HTR-8/SVneo (cell line): Measurements from ENCODE around the gene PFKFB3.
"Not testable (repeated sequence)": the region's sequence is repeated elsewhere in the genome, so short reads cannot be mapped to it uniquely, and the experiment has no call there.

Experiments used
- DNase-seq: peaks from one replicate; pipeline ENCODE4 v3.0.0; 2011; ENCODE audit warnings: low spot score, mixed read lengths; ENCODE audit not compliant: insufficient read length
- FAIRE-seq: peaks from 2 replicates; lab custom pipeline; 2011; peaks lifted over from hg19 to GRCh38; lab: Jason Lieb, UNC

The PFKFB3 gene

DNA sequence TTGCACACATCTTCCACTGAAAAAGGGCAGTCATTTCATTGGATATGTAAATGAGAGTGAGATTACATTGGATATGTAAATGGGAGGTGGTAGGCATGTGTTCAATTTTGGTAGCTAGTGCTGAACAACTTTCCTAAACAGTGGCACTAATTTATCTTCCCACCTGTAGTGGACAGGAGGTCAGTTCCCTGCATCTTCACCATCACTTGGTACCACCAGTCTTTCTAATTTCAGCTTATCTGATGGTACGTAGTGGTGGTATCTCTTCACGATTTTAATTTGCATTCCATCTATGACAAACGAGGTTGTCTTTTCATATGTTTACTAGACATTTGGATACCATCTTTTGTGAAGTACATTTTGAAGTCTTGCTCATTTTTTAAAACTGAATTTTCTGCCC, 58.1 kb downstream of the PFKFB3 start:
- FAIRE-seq (no peak), DNase-seq (no peak)

DNA sequence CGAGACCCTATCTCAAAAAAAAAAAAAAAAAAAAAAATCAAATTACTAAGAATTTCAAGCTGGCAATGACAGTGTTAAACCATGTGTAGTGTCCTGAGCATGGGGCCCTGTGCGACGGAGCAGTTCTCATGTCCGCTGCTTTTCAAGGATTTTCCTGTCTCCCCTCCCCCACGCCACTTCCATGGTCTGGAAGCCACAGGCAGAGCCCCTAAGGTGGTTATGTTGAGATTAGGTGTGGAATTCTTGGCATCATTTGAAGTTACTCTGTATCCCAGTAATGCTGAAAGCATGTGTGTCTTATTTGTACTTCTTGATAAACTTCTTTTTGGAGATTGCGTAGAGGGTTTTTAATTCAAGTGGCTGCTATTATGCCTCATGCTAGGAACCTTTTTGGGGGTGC, 65.2 kb downstream of the PFKFB3 start:
- no peak for DNase-seq
- no peak for FAIRE-seq

DNA sequence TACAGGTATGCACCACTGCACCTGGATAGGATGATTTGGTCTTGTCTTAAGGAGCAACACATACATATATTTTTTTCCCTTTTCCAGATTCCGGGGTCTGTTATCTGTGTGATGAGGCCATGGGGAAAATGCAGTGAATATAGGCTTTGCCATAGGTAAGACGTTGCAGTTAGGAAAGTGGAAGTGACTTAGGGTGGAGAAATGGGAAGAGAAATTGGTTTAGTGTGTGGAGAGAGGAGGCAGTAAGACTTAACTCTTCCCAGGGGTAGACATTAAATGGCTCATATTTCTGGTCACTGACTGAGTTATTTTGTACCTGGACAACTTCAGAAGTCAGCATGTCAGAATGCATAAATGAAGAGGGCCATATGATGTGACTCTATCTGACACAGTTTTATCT, 66.7 kb downstream of the PFKFB3 start:
- FAIRE-seq (no peak), DNase-seq (no peak)

DNA sequence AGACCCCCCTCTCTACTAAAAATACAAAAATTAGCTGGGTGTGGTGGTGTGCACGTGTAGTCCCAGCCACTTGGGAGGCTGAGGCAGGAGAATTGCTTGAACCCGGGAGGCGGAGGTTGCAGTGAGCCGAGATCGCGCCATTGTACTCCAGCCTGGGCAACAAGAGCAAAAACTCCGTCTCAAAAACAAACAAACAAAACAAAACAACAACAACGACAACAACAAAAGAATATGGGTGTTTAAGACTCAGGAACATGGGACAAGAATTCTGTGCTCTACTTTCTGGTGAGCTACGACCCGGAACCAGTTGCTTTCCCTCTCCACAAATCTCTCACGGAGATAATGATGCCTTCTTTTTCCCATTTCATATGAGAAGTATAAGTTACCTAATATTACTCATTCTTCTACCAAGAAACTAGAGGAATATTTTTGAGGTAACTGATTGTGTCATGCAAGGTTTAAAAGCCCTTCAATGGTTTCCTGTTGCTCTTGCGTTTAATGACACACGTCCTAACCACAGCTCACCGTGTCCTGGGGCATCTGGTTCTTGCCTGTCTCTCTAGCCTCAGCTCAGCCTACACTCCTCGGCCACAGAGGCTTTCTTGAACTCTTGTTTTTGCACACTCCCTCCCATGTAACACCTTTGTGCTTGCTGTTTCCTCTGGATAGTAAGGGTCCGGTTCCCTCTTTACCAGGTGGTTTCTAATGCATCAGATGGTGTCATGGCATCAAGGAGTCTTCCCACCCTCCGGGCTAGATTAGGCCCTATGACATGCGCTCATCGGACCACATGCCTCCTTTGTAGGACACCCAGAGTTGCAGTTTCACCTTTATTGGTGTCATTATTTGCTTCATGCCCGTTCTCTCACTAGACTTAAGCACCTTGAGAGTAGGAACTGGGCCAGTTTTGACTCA, 67.5 kb downstream of the PFKFB3 start:
- FAIRE-seq (no peak), DNase-seq (no peak)

DNA sequence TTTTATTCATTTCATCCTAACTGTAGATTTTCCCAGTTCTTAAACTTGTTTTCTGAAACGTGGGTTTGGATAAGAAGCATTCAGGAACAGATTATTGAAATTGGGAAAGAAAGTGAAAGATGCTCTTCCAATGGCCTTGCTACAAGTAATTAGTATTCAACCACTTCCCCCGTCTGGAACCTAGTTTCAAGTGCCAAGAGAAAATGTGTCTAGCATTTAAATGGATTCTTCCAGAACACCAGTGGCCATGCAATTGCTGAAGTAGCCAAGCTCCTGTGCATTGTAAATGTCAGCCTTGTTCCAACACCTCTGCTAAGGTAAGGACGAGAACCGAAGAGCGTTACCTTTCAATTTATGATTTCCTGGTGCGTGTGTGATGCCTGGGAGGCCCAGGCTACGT, 68.2 kb downstream of the PFKFB3 start:
- DNase-seq (no peak), FAIRE-seq (no peak)

DNA sequence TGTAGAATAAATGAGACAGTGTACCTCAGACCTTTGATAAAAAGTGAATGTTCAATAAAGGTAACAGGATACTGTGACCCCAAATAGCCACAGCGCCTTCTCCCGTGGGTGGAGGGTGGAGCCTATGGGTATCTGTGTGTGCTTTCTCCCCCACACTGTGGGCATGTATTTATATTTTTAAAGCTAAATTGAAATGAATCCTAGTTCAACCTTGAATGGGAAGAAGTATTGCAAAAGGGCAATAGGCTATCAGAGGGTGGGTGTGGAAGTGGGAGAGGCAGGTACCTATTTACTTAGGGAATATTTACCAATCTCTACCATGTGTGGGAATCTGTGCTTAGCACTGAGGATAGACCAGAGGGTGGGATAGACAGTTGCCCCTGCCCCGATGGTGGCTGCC, 68.9 kb downstream of the PFKFB3 start:
- no peak for FAIRE-seq
- DNase-seq, result no peak

DNA sequence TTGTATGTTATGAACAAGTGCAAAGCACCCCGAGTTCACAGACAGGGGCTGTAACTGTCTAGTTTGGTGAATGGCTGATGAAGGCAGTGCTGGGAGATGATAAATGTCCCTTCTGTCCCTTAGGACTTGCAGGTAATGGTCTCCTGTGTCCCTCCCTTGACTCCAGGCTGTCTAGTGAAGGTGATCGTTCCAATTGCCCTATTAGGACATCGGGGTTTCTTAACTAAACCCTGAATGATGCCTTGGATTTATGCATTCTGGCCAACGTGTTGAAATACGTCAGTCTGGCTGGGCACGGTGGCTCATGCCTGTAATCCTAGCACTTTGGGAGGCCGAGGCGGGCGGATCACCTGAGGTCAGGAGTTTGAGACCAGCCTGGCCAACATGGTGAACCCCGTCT, 69.4 kb downstream of the PFKFB3 start:
- no peak for FAIRE-seq
- DNase-seq, result no peak

DNA sequence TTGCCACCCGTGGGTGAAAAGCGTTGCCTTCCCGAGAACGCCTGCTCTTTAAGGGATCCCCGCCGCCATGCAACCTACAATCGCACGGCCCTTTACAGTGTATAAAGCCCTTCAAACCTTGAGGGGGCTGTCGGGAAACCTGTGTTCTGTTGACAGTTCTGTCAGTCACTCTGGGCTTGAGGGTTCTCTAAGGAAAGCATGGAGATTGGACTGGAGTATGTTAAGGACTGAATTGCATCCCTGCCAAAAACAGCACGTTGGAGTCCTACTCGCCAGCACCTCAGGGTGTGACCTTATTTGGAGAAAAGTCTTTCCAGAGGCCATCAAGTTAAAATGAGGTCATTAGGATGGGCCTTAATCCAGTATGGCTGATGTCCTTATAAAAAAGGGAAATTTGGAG, 70.6 kb downstream of the PFKFB3 start:
- DNase-seq (no peak), FAIRE-seq (no peak)

DNA sequence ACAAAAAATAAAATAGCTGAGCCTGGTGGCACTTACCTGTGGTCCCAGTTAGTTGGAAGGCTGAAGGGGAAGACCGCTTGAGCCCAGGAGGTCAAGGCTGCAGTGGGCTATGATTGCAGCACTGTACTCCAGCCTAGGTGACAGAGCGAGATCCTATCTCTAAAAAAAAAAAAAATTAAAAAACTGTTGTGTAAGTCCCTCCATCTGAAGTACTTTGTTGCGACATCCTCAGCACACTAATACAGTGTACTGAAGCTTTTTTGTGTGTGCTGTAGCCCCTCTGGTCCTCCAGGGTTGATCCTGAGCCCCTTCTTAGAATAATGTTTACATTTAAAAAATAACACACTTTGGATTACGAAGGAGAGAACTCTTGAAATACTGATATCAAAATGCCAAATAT, 71.3 kb downstream of the PFKFB3 start:
- FAIRE-seq (no peak), DNase-seq (no peak)

DNA sequence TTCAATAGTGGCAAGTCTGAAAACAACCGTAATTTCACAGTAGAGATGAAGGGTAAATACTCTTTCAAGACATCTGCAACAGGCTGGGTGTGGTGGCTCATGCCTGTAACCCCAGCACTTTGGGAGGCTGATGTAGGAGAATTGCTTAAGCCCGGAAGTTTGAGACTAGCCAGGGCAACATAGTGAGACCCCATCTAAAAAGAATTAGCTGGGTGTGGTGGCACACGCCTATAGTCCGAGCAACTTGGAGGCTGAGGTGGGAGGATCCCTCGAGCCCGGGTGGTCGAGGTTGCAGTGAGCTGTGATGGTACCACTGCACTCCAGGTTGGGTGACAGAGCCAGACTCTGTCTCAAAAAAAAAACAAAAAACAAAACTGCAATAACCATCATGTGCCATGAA, 71.8 kb downstream of the PFKFB3 start:
- no peak for DNase-seq
- FAIRE-seq, result no peak

DNA sequence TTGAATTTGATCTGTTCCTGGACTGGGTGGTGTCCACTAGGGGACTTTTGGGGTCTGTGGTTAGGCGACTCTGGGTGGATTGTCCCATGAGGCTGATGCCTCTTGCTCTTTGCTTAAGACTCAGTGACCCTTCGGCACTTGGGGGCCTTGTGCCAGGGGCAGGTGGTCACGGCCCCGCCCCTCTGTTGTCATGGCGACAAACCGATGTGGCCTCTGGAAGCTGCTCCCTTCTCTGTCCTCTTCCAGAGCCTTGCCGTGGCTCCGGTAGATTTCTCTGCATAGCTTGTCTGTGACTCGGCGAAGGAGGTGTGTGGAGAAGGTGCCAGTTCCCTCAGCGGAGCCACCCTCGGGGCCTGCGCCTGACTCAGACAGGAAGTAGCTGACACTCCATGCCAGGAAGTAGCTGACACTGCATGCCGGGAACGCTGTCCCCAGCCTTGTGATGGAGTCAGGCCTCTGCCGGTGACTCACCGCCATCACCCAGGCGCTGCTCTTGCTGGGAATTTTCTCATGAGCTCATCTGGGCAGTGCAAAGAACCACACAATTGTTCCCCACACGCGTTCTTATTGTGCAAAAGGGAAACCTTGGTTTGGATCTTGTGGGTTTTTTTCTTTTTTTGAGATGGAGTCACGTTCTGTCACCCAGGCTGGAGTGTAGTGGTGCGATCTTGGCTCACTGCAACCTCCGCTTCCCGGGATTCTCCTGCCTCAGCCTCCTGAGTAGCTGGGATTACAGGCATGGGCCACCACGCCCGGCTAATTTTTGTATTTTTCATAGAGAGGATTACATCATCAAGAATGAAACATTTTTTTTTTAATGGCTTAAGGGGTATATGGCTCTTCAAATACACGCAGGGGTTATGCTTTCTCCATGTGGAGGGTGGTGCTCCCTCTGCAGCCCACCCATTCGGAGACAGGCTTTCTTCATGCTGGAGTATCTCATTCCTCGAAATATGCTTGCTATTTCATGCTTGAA, 72.6 kb downstream of the PFKFB3 start:
- peak; percentile 93 for DNase-seq
- peak; percentile 87 for FAIRE-seq

DNA sequence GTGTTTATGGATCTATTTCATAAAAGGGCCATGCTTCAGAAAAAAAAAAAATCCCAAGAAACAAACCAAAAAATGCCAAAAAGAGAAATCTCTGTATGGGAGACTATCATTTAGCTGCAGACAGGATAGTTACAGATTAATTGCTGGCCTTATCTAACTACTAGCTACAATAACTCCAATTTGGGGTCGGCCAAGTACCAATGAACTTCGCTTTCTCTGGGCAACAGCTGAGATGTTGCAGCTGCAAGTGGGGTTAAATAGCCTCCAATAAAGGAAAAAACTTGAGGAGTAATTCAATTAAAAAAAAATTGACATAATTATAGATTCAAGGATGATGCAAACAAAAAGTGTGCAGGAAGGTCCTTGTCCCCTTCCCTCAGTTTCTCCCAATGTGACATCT, 73.6 kb downstream of the PFKFB3 start:
- FAIRE-seq, result no peak
- no peak for DNase-seq

DNA sequence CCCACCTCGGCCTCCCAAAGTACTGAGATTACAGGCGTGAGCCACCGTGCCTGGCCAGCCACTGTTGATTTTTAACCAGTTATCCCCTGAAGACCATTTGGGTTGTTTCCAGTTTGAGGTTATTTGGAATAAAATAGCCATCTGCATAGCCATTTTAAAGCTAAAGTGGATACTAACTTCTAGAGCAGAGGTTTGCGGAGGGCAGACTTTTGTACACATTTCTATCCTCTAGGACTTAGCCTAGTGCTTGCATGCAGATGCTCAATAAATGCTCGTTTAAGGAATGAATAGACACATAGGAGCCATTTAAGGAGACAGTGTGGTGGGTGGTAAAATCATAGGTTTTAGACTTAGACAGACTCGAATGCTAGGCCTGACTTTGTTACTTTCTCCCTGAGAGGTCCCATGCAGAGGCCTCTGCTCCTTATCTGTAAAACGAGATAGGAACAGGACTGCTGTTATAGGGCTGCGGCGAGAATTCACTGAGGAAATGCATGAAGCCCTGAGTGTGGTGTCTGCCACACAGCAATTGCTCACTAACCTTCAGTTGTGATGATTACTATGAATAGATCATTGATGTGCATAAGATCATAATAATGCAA, 75.9 kb downstream of the PFKFB3 start:
- DNase-seq (no peak), FAIRE-seq (no peak)

DNA sequence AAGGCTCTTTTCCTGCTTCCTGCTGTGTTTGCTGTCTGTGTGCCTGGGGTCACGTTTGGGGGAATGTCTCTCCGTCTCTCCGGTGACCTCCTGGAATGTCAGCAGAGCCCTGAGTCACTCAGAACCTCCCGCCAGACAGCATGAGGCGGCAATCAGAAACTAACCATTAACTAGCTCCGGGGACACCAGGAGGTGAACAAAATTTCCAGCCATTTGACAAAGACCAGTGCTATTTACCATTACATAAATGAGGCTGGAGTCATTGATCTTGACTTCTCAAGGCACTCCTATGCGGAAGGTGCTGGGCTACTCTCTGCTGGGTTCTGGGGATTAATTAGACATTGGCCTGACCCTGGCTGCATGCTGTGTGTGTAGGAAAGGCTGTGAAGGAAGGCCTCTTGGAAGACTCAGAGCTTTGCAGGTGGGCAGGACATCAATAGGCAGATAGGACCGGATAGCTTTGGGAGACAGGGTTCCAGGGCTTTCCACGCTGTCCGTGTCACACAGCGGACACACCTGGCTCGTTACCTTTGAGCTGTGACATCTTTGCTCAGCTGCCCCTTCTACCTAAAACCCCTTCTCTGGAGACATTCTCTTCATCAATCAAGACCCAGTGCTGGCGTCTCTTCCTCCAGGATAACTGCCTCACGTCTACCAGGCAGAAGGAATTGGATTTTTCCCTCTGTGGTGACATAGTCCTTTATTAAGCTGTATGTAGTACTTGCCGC, 77.0 kb downstream of the PFKFB3 start:
- no peak for FAIRE-seq
- DNase-seq, result peak; percentile 48

DNA sequence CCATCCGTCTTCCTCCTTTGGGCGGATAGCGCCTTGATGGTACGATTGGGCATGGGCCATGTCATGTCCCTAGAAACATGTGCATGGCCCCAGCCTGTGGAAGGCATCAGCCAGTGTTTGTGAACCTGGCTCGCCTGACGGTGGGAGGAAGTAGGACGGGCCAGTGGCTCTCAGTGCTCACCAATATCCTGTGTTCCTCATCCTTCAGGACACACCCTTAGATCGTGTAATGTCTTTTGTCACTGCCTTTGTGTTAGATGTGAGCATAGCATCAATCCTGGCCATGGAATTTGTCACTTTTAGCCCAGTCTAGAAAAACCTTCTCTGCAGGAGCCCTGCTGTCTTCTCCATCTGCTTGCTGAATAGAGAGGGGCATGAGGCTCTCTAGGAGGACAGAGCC, 77.6 kb downstream of the PFKFB3 start:
- no peak for DNase-seq
- FAIRE-seq, result no peak

DNA sequence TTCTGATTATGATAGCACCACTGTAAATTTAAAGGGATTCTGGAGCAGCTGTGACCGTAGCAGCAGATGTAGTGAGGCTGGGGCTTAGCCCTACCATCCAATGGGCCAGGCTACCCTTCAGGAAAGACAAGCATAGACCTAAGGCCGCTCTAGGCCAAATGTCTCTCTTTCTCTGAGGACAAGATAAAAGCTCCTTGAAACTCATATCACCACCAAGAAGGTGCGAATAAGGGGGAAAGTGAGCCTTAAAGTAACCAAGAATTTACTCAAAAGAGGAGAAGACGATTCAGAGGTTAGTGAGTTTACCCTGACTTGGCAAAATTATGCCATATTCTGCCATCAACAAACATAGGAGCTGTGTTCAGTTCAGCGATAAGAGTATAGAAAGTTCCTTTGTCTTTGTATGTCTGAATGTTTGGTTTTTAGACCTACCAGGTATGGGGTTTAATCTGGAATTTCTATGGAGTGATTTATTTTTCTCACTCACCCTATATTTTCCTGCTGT, 79.8 kb downstream of the PFKFB3 start:
- DNase-seq (no peak), FAIRE-seq (no peak)

DNA sequence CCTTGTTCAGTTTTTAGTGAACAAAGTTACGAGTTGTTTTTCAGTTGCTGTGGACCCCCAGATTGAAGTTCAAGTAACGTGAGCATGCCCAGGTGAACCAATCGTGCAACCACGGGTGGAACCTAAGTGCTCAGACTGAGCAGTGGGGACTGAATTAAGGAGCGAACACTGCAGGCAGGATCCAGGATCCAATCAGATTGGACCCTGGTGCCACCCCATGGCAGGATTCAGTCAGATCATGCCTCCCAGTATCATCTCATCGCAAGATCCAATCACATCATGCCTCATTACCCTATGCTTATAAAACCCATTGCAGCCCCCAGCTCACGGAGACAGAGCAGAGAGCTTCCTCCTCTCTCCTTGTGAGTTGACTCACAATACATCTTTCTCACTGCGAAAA, 80.9 kb downstream of the PFKFB3 start:
- no peak for DNase-seq
- FAIRE-seq, result no peak

DNA sequence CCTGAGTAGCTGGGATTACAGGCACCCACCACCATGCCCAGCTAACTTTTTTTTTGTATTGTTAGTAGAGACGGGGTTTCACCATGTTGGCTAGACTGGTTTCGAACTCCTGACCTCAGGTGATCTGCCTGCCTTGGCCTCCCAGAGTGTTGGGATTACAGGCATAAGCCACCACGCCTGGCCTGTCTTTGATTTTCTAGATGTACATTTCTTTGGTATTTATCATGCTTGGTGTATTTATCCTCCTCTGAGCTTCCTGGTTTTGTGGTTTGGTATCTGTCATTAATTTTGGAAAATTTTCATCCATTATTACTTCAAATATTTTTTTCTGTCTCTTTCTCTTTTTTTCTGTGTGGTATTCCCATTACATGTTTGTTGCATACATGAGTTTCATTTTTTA, 87.9 kb downstream of the PFKFB3 start:
- DNase-seq, FAIRE-seq: not testable (repeated sequence)

DNA sequence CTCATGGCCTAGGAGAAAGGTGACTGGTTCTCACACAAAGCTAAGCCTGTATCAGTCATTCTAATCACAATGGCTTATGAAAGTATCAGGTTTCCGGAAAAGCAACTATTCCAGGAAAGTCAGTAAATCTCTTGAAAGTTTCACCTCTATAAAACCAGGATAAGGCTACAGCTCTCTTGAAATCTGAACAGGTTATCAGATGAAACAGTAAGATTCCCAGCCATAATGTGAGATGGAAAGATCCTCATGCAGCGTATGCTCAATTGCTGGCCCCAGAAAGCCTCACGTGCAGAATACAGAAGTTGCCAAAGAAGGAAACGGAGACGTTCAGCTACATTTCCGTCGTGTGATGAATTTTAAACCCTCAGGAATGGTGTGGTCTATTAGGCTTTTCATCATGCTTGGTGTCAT, 90.0 kb downstream of the PFKFB3 start:
- DNase-seq (no peak), FAIRE-seq (no peak)

DNA sequence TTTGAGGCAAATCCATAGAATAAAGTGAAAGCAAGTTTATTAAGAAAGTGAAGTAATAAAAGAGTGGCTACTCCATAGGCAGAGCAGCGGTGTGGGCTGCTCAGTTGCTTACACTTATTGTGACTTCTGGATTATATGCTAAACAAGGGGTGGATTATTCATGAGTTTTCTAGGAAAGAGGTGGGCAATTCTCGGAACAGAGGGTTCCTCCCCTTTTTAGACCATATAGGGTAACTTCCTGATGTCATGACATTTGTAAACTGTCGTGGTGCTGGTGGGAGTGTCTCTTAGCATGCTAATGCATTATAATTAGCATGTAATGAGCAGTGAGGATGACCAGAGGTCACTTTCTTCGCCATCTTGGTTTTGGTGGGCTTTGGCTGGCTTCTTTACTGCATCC, 93.7 kb downstream of the PFKFB3 start:
- FAIRE-seq, DNase-seq: not testable (repeated sequence)
